Effector CD8-positive, alpha-beta T cell (primary cell): ENCODE data around the gene C12orf75.
"Not testable (repeated sequence)": the region's sequence is repeated elsewhere in the genome, so short reads cannot be mapped to it uniquely, and the experiment has no call there.

Experiments
- DNase-seq: peaks from one replicate; lab custom pipeline; 2025; lab: John Stamatoyannopoulos, UW

The C12orf75 gene

GRCh38 chr12:105335856-105336255 lies 5.4 kb downstream of the C12orf75 start:
- DNase-seq: no peak

DNA sequence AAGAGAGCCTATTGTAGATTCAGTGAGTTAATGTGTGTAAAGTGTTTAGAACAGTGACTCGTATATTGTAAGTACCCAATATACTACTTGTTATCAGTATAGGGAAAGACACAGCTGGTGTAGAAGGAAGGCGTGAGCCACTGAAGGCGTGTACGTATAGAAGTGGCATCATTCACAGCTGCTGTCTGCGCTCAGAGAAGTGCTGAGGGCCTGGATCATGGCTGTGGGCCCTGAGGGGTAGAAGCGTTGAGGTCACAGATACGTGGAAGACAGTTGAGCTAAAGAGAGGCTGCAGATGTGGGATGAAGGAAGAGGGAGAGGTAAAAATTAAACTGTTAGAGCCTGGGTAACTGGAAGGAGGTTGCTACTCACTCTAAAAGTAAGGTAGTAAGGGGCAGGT lies 5.9 kb downstream of the C12orf75 start:
- DNase-seq: no peak

DNA sequence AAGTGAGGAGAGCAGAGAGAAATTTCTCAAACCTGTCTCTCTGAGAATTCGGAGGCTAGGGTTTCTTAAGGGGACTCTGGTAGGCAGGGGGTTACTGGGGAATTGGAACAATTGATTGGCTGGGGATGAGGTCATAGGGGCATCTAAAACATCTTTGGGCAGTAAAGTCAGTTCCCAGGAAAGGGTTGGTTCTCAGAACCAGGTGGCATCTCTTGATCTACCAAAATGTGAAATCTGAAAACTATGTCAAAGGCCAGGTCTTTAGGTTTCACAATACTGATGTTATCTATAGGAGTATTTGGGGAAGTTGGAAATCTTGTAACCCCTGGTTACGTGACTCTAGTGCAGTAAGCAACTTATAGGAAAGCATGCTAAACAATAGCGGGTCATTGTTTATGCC lies 6.9 kb downstream of the C12orf75 start:
- no peak for DNase-seq

GRCh38 chr12:105338966-105339365 lies 8.5 kb downstream of the C12orf75 start:
- no peak for DNase-seq

- no peak for DNase-seq
Measured at GRCh38 chr12:105341010-105341409, 10.5 kb downstream of the C12orf75 start.

DNA sequence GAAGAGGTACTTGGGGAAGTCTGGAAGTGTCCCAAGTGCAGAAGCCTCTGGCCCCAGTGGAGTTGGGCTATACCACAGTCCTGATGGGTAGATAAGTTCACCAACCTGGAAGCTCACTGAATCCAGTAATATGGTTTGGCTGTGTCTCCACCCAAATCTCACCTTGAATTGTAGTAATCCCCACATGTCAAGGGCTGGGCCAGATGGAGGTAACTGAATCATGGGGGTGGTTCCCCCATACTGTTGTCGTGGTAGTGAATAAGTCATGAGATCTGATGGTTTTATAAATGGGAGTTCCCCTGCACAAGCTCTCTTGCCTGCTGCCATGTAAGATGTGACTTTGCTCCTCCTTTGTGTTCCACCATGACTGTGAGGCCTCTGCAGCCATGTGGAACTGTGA lies 11.1 kb downstream of the C12orf75 start:
- DNase-seq: not testable (repeated sequence)

DNA sequence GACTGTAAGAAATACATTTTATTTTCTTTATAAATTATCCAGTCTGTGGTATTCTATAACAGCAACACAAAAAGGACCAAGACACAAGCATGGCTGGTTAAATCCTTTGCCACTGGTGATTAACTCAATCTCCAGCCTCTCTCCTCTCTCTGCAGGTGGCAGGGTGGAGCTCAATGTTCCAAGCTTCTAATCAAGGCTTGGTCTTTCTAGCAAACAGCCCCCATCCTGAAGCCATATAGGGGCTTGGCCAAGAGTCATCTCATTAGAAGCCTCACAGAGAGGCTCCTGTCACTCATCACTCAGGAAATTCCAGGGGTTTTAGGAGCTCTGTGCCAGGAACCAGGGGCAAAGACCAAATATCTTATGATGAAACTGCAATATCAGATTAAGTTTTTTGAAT lies 12.0 kb downstream of the C12orf75 start:
- no peak for DNase-seq

- DNase-seq: no peak
Measured at GRCh38 chr12:105343836-105344235, 13.3 kb downstream of the C12orf75 start.

- DNase-seq: no peak
Measured at GRCh38 chr12:105347499-105347898, 17.0 kb downstream of the C12orf75 start.

- DNase-seq: no peak
Measured at GRCh38 chr12:105348142-105348541, 17.7 kb downstream of the C12orf75 start.

GRCh38 chr12:105348561-105348960 lies 18.1 kb downstream of the C12orf75 start:
- no peak for DNase-seq

DNA sequence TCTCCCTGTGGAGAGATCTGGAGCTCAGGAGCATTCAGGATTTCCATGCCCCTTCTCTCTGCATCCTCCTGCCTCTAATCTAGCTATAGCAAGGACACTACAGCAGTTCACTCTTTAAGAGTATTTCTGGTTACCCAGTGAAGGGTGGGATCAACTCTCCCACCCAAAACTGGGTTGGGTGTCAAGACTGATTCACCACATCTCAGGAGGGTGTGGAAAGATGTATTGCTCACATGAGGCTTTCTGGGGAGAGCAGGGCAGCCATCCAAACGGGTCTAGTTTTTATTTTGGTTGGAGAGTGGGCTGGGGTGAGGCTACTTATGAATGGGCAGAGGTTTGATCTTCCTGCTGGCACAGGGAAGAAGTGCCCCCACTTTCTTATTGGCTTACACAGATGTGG lies 18.6 kb downstream of the C12orf75 start:
- DNase-seq: no peak

GRCh38 chr12:105351523-105351922 lies 21.0 kb downstream of the C12orf75 start:
- DNase-seq: no peak

GRCh38 chr12:105352052-105352451 lies 21.6 kb downstream of the C12orf75 start:
- no peak for DNase-seq

GRCh38 chr12:105352940-105353635 lies 22.6 kb downstream of the C12orf75 start:
- no peak for DNase-seq

DNA sequence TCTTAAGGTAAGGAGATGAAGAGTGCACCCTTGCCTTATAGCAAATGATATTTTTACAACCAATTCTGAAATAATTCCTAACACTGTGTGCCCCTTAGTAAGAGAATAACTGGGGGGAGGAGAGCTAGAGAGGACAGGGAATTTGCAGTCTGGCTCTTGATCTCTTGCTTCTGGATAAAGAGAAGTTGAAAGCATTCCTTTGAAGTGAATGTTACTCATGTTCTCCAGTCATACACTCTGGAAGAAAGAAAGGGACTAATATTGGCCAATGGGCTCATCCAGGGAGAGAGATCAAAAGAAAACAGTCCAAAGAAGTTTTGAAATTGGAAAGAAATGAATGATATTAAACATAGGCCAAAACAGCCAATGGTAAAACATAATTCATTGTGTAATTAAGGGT lies 25.3 kb downstream of the C12orf75 start:
- DNase-seq: no peak

DNA sequence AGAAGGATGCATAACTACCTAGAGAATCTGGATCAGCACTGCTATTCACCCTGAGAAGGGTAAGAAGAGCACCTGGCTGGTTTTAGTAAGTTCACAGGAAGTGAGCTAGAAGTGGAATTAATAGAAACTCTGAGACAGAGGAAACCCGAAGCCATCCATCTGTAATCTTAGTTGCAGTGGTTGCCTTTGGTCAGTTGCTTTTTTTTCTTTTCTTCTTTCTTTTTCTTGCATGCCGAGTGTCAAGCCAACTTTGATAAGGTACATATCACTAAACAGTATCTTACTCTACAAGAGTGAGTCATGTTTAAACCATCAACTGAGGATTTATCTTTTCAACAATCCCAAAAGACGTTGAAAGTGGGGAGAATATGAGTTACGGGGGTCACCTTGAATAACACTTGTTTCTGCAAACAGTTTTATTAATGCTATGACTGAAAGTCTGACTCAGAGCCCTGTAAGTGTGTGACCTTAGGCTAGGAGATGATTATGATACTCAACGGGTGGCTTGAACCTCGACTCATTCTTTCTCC lies 26.7 kb downstream of the C12orf75 start:
- DNase-seq: no peak

- DNase-seq: no peak
Measured at GRCh38 chr12:105358789-105359188, 28.3 kb downstream of the C12orf75 start.

- DNase-seq: no peak
Measured at GRCh38 chr12:105359856-105360255, 29.4 kb downstream of the C12orf75 start.

DNA sequence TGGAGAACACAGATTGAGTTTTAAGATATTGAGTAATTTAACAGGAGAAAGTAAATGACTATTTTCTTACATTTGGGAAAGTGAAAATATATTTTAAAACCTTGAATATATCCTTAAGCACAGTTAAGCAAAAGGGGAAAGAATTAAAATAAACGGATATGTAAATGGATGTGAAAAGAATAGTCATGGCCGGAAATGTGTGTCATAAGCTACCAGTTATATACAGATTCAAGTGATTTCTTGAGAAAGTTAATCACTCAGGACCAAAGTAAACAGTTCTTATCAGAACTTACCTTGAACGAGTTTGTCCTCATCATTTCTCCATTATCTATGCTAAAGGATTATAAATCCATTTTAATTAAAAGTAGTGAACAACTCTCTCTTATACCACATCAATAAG lies 33.4 kb downstream of the C12orf75 start:
- no peak for DNase-seq

- no peak for DNase-seq
Measured at GRCh38 chr12:105365231-105365630, 34.7 kb downstream of the C12orf75 start.

DNA sequence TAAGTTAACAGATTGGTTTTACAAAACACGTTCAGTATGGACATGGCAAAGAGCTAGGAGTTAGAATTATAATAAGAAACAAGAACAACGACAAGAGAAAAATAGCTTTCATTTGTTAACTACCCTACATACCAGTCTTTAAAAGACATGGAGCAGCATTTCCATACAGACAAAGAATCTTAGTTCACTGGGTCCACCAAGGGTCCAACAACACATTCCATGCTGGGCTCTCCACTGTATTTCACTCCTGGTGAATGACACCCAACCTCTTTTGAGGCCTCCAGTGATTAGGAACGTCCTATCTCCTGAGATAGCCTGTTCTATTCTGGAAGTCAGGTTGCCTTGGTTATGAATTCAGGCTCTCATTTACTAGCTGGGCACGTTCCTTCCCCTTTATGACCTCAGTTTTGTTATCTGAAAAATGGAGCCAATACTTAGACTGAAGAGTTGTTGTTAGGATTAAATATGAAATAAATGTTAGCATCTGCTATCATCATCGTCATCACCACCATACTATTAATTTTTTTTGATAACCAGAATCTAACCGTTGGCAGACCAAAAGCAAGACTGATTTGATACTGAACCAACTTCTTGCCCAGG lies 37.7 kb downstream of the C12orf75 start:
- no peak for DNase-seq

GRCh38 chr12:105369014-105369413 lies 38.5 kb downstream of the C12orf75 start:
- DNase-seq: no peak

DNA sequence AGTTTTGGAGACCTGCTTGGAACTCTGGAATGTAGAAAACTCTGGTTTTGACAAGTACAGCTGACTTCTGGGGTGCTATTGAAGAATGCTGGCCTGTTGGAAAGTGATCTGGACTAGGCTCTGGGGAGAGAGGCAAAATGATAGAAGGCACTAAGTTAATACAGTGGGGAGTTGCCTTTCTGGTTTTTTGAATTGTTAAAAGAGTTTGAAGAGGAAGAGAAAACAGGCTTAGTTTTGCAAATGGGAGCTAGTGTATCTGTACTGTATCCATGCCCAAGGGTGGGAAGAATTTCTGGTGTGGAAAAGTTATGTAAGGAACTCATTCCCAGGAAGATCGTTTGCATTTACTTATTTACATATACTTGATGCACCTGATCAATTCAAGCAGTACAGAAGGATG lies 43.8 kb downstream of the C12orf75 start:
- no peak for DNase-seq
